HG03354 (cell line): ENCODE data around the gene DDR2.

Experiments
- ATAC-seq: cut with Tn5 transposase; IDR thresholded peaks from one replicate; pipeline ENCODE4 v1.9.1; 2021; ENCODE audit warnings: mild to moderate bottlenecking; ENCODE audit not compliant: unreplicated experiment, poor library complexity, severe bottlenecking

DDR2 gene

DNA sequence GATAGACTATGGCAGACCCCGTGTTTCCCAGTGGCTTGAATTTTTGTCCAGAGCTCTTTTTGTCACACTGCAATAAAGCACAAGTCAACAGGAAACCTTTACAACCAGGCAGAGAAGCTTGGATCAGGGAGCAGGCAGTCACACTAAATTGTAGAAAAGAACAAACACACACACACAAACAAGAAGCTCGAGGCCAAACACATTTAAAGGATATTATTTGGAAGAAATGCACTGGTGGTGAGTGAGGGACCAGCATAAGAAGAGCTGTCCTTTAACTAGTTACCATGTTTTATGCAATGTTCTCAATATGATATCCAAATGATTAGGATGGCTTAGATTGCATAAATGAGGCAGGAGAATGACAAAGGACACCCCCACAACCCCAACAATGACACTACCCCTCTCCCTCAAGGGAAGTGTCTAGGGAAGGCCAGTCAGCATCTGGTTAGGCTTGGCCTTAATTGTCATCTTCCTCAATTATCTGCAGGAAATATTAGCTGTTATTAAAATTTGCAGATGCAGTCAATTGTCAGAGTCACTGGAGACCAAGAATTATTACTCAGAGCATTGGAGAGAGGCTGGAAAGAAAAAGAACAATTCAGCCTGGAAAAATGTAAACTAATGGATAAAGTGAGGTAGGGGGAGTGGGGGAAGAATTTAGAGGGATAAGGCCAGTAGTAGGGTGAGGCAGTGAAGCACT lies 35.3 kb downstream of the DDR2 start:
- no peak for ATAC-seq

DNA sequence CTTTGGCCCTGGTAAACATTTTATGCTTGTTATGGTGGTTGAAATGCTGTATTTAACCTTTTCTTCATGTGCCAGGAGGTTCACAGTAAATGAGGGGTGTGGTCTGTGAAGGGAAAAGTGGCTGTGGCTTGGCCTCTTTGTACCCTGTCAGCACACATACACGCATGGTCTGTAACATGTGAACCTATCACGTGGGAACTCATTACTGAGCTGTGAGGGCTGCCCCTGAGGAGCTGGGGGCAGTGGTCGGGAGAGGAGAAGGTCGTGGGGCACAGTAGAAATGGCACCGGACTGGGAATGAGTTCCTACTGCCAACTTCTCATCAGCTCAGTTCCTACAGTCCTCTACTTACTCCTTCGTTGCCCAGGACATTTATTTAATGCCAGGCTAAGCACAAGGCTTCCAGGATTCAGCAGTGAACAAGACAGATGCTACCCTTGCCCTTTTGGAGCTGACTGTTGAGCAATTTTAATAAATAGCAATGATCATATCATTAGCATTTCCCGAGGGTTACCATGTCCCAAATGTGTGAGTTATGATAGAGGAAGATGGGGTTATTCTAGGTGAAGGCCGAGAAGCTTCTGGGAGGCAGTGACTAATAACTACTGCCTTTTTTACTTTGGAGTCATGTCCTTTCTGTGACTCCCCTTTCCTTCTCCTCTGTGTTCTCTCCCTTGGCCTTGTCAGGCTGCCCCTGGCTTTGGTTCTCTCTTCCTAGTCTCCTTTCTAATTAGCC lies 38.8 kb downstream of the DDR2 start:
- ATAC-seq, result no peak

GRCh38 chr1:162671664-162672410 lies 39.6 kb downstream of the DDR2 start:
- no peak for ATAC-seq

DNA sequence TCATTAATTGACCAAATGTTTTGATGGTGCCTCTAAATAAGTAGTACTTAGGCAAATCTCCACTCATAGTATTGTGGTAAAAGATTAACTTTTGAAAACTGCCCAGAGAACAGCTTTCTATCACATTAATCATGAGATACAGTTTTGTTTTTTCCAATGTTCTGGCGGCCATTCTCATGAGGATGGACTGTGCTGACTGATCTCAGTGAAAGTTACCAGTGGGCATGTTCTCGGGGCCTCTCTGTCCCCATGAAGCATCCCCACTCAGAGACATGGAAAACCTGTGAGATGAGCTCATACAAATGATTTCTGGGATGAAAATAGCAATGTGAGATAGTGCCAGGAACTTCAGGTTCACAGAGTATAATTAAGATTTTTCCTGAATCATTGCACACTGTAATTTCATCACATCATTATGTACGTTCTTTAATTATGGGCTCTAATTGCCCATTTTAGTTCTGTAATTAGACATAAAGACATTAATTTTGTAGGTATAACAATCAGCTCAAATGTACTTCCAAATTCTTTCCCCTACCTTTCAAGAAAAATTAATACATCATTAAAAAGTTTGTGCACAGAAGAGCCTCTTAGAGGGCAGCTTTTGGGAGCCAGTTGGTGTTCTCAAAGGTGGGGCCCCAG lies 40.5 kb downstream of the DDR2 start:
- no peak for ATAC-seq

DNA sequence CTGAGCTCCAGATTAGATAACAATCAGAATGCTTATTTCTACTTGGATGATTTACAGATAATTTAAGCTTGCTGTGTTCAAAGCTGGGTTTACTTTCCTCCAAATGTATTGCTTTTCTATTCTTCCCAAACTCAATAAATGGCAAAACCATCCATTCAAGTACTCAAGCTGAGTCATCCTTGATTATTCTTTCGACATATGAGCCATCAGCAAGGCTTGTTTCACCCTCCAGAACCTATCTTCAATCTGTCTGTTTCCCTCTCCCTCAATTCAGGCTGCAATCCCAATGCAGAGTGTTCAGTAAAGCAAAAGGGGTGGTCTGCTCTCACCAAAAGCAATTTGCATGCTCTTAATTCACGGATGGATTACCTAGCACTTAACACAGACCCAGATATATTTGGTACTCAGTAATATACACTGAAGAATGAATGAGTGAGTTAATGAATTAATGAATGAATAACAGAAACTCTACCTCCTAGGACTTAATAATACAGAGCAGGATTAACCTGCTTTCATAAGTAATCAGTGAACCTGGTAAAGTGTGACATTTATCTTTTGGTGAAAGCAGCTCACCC lies 41.9 kb downstream of the DDR2 start:
- no peak for ATAC-seq

GRCh38 chr1:162676087-162676486 lies 43.8 kb downstream of the DDR2 start:
- ATAC-seq, result no peak

- no peak for ATAC-seq
These were observed 44.5 kb downstream of the DDR2 start for GRCh38 chr1:162676750-162677149.

GRCh38 chr1:162677607-162678371 lies 45.5 kb downstream of the DDR2 start:
- no peak for ATAC-seq

DNA sequence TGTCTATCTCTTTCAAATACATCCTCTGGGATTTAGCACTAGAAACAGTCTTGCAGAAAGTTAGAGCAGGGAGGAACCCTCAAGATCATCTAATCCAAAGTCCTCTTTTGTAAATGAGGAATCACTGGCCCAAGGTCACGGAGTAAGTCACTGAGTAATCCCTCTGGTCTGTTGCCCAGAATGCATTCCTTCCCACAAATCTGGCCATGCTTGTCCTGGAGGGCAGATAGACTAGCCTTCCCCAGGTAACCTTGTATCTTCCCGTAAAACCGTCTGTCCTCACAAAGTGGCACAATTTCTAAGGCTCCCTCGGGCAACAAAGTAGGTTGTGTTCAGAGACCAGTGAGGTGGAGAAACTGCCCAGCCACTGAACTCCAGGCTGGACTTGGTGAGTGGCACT lies 46.2 kb downstream of the DDR2 start:
- ATAC-seq, result no peak

DNA sequence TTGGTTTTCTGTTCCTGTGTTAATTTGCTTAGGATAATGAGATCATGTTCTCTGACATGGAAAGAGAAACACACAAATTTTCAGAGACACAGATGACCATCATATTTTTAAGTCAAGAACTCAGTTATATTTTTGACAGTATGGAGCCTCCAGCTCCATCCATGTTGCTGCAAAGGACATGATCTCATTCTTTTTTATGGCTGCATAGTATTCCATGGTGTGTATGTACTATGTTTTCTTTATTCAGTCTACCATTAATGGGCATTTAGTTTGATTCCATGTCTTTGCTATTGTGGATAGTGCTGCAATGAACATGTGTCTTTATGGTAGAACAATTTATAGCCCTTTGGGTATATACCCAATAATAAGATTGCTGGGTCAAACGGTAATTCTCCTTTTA lies 47.0 kb downstream of the DDR2 start:
- ATAC-seq, result no peak

GRCh38 chr1:162680419-162681121 lies 48.3 kb downstream of the DDR2 start:
- ATAC-seq, result no peak

DNA sequence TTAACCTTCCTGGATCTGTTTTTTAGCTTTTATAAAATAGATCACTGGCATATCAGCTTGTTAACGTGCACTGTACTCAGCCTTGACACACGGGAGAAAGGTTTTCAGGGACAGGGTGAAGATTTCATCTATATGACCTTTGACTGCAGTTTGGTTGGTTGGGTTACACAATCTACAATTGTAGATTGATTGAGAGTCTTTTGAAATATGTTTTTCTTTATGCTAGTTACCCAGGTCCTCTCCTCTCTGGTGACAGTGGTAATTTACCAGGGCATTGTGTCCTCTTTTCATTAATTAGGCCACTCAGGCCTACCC lies 48.8 kb downstream of the DDR2 start:
- ATAC-seq, result no peak

GRCh38 chr1:162682013-162682419 lies 49.8 kb downstream of the DDR2 start:
- no peak for ATAC-seq

- ATAC-seq, result no peak
These were observed 55.6 kb downstream of the DDR2 start for GRCh38 chr1:162687870-162688269.

DNA sequence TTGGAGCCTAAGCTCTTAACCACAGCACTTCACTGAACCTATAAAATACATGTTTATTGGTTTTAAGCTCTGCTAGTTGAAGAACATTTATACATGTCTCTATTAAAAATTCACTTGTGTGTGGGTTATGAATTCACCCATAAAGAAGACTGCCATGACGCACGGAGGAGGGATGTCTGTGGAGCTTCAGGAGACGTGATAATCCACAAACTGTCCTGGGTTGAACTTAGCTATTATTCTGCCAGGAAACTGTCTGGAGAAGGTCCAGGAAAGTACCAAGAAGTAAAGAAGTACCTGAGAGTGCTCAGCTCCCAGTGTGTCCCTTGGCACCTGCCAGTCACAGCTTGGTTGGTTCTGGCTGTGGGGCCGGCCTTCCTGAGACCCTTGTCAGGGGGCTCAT lies 56.3 kb downstream of the DDR2 start:
- ATAC-seq, result no peak

DNA sequence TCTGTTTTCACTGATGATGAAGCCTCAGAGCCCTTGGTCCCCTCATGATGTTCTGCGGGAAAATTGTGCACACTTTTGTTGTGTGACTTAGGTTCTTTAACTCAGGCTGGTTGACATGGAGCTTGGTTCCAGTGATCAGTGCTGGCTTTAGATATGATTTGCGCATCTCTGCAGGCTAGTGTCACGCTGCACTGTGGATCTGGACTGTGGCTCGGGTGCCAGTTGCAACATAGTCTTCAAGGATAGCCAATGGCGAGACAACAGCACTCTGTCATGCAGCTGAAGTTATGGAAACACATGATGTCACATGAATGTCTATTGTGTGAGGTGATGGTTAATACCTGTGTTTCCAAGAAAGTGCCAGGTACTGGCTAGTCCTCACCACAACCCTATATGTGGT lies 56.7 kb downstream of the DDR2 start:
- no peak for ATAC-seq

DNA sequence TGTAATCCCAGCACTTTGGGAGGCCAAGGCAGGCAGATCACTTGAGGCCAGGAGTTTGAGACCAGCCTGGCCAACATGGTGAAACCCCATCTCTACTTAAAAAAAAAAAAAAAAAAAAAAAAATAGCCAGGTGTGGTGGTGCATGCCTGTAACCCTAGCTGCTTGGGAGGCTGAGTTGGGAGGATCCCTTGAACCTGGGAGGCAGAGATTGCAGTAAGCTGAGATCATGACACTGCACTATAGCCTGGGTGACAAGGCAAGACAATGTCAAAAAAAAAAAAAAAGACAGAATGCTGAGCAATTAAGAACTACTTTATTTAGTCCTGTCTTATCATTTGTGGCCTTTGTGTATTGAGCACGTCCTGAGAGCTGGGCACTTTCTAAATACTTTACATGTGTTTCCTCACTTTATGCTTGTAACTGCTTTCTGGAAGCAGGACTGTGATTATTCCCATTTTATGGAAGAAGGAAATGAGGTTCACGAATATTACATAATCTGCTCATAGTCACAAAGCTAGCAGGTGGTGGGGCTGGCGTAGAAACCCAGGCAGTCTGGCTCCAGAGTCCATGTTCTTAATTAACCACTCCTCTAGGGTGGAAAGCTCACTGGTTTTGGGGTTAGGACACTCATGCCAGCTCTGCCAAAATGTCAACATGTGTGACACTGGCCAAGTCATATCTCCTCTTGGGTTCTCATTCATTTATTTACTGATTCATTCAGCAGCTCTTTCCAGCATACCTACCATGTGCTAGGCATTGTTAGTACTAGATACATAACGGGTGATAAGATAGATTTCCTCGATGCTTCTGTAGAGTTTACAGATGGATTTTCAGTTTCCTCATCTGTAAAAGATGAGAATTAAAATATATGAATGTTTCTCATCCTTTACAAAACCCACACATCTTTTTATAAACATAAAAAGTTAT lies 57.7 kb downstream of the DDR2 start:
- ATAC-seq, result no peak
